DMS79 (cell line): ENCODE results near the gene NPAS3.

Experiments
- DNase-seq: peaks from one replicate; lab custom pipeline; 2025; lab: John Stamatoyannopoulos, UW

Gene NPAS3

DNA sequence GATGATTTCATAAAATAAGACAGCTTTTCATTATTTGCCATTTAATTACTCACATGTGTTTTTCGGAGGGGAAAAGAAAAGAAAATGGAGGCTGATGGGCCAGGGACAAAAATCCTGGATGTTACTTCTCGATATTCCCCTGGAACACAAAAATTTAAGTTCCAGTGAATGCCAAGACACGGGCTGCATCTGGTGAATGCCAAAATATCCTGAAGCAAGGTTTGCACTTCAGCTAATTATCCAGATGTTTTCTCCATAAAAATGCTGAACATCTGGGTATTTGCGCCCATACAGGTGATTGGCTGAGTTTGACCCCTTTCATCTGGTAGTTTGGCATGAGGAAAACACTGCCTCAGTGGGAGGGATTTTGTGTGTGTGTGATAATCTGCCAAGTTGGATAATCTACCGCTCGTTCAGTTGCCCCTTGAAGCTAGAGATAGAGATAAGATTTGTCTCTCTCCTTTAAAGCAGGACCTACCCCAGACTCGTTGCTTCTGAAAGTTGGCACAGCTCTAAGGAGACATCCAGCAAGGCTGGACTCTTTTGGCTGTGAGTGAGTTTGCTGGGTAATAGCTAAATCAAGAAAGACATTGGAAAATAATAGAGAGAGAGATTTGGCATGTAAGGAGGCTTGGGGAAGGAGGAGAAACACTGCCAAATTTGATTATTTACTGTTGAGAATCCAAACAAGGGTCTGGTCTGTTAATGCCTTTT, 622.2 kb downstream of the NPAS3 start:
- no peak for DNase-seq

- no peak for DNase-seq
Measured at GRCh38 chr14:33561488-33562175, 623.0 kb downstream of the NPAS3 start.

DNA sequence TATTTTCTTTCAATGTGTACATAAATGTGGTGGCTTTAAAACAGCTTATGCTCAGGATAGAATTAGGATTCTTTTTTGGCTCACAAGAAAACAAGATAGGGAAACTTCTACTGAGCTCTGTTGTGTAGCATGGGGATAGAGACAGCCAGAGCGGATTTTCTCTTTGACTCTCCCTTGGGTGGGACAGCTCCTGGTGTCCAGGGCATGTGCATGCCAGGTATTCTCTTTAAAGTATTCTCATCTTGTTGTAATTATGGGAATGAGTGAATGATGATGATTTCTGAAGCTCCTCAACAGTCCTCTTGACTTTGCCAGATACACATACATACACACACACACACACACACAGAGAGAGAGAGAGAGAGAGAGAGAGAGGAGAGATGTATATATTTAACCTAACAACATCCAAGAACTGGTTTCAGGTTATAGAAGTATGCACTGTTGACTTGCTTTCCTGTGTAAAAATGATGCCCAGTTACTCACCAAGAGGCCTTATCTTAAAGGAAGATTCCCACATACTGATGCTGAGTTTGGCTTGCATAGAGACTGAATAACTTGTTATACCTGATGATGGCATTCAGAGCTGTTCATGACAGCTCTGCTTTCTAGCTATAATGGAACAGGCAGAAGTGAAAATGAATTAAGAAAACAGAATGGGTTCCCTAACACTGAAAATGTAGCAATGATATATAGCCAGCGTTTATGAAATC, 624.7 kb downstream of the NPAS3 start:
- DNase-seq = no peak

GRCh38 chr14:33563901-33564197, 625.2 kb downstream of the NPAS3 start:
- no peak for DNase-seq

DNA sequence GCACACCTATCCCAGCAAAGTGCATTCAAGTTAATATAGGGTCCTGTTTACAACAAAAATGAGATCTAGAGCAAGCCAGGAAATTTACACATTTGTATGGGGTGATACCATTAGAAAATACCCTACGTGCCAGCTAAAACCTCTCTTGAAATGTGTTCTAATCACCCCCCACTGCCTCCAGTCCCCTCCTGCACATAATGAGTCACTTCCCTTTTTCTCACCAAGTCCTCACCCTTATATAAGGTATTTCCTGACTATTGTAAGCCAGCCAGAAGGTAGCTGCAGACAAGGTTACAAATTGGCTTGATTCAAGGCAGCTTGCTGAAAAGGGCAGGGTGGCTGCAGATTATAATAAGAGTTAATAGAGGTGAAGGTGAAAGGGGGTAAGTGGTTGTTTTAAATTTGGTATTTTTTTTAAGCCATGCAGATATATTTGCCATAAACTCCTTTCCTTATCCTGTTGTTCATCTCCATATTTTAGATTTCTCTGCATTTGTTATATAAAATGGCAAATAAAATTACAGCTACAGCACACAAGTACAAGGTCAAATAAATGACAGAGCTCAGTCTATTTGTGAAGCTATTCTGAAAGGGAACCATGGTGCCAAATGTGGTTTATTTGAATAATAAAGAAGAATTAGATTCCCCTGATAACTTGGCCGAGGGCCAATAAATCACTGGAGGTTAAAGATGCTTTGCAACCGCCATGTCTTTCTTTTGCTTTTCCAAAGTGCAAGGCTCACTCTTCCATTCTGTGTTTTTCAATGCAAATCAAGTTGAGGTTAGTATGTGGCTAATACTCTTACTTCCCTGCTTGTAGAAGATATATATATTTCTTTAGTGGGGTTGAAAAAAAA, 626.3 kb downstream of the NPAS3 start:
- no peak for DNase-seq

- no peak for DNase-seq
Measured at GRCh38 chr14:33566082-33566481, 627.4 kb downstream of the NPAS3 start.

GRCh38 chr14:33567023-33567728, 628.5 kb downstream of the NPAS3 start:
- no peak for DNase-seq

DNA sequence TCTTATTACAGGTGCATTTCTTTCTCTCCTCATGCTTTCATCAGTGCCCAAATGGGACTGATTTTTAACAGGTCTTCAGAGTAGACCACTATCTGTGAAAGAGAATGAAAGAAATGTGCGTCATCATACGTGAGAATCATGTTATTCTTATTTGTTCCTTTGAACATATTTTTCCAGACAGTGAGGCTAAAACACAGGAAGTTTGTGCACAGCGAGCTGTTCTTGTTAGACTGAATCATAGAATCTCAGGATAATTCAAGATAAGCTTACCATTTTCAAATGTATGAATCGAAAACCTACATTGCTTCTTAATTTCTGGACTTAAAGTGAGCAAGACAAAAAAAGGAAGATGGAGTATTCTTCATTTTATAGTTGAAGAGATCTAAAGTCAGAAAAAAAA, 629.1 kb downstream of the NPAS3 start:
- DNase-seq = no peak

DNA sequence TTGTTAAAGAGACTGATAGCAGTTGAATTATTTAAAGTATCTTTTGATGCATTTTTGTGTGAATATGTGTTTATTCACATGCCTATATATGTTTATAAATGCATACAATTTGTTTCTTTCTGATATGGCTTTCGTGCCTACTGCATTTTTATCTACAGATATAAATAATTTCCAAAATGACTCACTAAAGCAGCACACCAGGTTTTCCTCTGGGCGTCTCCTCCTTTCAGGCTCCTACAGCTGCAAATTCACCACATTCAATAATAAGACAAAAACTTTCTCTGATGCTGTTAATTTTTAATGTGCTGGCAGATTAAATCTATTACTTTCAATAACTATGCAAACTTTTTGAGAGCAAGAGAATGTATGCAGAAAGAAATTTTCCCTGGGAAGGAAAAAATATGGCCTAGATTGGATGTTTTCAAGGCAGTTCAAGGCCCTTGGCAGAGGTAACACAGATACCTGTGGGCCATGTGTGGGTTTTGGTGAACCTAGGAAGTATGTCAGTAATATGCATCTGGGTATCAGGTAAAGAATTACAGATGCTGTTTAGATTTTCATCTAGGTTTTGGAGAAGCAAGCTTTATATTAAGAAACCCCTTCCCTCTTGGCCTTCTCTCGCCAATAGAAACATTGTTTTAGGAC, 630.4 kb downstream of the NPAS3 start:
- no peak for DNase-seq

DNA sequence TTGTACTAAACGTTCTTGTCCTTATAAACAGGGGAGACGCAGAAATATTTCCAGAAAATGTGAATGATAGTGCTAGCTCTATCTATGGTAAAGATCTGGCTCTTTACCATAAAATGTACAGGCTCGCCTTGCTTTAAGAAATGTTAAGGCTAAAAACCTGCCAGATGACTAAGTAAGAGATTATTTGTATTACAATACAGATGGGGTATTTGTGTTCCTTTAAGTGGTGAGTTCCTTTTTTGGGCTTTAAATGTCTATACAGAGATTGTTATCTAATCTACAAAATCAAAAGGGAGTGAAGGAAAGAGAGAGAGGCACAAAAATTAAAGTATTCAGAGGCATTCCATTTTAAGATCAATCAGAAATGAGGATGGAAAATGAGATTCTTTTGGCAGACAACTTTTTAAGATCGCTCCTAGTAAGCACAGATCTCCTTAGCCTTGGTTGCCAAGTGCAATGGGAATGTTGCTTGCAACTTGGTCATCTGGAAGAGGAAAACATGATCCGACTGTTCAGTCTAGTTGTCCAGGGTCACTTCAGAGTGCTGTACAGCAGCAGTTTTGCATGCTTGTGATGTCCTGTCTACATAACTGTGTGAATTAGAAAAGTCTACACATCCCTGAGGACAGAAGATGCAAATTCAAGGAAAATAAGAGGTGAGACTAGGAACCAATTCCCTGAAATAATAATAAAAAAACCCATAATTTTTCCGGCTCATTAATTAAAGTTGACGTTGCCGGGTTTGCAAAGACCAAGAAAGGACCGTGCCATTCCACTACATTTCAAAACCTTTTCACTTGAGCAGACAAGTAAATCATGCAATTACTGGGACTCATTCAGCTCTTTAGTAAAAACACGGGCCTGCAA, 631.4 kb downstream of the NPAS3 start:
- DNase-seq = no peak

- DNase-seq = no peak
Measured at GRCh38 chr14:33570694-33571310, 632.1 kb downstream of the NPAS3 start.

DNA sequence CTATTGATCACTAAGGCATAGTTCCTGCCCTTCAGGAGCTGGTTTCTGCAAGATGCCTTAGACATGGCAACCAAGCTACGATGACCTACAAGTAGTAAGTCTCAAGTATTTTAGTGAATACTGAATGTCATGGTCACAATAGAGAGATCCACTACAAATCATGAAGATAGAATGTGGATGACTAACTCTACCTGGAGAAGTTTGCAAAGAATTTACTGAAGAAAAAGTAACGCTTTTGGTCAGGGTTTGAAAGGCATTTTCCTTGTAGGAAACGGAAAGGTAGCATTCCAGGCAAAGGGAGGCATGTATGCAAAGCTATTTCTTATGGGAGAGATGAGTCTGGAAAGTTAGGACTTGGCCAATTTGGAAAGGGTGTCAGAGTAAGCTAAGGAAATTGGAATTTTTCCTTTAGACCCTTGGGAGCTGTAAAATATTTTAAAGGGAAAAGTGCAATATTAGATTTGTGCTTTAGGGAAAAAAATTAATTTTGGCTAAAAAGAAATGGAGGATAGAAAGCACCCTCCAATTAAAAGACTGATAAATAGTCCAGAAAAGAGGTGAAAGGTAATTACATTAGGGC, 634.7 kb downstream of the NPAS3 start:
- no peak for DNase-seq

DNA sequence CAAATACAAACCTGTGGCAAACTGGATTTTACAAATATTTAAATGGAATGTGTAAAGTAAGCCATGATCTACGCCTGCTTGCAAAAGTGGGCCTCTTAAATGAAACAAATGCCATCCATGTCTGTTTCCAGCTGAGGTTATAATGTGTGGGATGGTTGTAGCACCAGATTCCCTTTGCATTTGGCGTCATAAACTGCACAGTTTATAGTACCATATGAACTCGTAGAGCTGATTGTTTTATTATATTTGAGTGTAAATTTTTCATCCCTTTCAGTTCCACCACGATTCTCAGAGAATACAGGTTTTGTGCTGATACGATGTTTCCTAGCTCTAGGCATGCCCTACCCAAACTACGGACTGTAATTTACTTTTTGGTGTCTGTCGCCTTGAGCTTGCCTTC, 637.3 kb downstream of the NPAS3 start:
- DNase-seq = no peak

GRCh38 chr14:33578461-33579216, 640.0 kb downstream of the NPAS3 start:
- DNase-seq = no peak

GRCh38 chr14:33580231-33580749, 641.6 kb downstream of the NPAS3 start:
- DNase-seq = no peak

- DNase-seq = no peak
Measured at GRCh38 chr14:33580841-33581240, 642.2 kb downstream of the NPAS3 start.

DNA sequence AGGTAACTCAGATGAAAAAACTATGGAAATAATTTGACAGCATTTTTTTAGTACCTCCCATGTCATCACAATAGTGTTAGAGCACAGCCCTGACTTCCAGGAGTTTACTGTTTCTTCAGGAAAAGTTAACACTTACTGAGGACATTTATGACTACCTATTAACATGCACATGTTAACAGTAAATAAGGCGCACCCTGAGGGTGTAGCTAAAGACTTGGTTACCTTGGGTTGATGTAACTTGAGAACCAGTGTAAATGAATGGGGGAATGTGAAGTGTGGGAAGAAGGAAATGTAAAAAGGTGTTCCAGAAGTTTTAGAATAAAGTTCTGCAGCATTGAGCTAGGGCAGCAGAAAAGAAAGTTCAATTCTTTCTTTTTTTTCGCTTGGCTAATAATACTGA, 646.0 kb downstream of the NPAS3 start:
- no peak for DNase-seq

GRCh38 chr14:33586806-33587205, 648.1 kb downstream of the NPAS3 start:
- DNase-seq = no peak
